WTC11 (cell line): Measurements from ENCODE around the gene TNNI2.

Experiments
- CREM ChIP-seq: sonication (generic); formaldehyde crosslinking; IDR thresholded peaks from 2 replicates; pipeline ENCODE4 v1.8.1; 2022; ENCODE audit warnings: mild to moderate bottlenecking, missing genetic modification reagents, moderate library complexity
- TF ChIP-seq, protein P1 (sequence below): fragments of 200-600 bp; IDR thresholded peaks from 2 replicates; pipeline ENCODE4 v1.8.0; 2022; ENCODE audit warnings: antibody characterized with exemption

DNA sequence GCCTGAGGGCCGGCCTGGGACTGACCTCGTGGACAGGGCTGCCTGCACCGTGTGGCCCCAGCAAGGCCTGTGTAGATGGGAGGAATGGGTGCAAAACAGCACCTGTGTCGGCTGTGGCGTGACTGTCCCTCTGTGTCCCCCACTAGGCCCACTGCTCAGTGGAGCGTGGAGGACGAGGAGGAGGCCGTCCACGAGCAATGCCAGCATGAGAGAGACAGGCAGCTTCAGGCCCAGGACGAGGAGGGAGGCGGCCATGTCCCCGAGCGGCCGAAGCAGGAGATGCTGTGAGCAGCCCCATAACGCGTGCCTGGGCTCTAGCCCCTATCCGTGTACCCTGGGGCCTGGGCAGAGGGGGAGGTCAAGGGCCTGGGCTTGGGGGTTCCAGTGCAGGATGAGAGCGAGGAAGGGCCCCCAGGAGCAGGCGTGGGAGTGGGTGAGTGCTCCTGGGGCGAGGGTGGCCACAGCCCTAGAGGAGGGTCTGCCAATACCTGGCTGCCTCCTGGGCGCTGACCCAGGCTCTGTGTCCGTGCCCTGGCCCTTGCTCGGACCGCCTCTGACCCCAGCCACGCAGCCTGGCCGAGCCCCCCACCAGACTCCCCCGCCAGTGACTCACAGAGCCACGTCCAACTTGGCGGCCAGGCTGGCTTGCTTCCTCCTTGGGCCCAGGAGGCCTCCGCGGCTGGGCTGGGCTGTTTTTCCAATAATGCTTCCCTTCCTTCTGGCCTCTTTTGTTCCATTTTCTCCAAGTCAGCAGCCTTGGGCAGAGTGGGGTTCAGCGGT is 41.4 kb downstream of the TNNI2 start:
- TF ChIP-seq CREM (CRISPR knock-in tag) = no peak
- TF ChIP-seq, protein P1, sequence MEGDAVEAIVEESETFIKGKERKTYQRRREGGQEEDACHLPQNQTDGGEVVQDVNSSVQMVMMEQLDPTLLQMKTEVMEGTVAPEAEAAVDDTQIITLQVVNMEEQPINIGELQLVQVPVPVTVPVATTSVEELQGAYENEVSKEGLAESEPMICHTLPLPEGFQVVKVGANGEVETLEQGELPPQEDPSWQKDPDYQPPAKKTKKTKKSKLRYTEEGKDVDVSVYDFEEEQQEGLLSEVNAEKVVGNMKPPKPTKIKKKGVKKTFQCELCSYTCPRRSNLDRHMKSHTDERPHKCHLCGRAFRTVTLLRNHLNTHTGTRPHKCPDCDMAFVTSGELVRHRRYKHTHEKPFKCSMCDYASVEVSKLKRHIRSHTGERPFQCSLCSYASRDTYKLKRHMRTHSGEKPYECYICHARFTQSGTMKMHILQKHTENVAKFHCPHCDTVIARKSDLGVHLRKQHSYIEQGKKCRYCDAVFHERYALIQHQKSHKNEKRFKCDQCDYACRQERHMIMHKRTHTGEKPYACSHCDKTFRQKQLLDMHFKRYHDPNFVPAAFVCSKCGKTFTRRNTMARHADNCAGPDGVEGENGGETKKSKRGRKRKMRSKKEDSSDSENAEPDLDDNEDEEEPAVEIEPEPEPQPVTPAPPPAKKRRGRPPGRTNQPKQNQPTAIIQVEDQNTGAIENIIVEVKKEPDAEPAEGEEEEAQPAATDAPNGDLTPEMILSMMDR = no peak
